PFSK-1 (cell line): ENCODE data around the gene DLGAP1.

Experiments used
- POLR2AphosphoS5 ChIP-seq: IDR thresholded peaks from 2 replicates; pipeline ENCODE4 v1.6.1; 2012; ENCODE audit warnings: low read depth, mild to moderate bottlenecking, control low read depth, low read length, moderate library complexity
- SIN3A ChIP-seq: IDR thresholded peaks from 2 replicates; pipeline ENCODE4 v1.6.1; 2012; ENCODE audit warnings: mild to moderate bottlenecking, low read length, moderate library complexity, borderline replicate concordance; ENCODE audit not compliant: insufficient read depth

DNA sequence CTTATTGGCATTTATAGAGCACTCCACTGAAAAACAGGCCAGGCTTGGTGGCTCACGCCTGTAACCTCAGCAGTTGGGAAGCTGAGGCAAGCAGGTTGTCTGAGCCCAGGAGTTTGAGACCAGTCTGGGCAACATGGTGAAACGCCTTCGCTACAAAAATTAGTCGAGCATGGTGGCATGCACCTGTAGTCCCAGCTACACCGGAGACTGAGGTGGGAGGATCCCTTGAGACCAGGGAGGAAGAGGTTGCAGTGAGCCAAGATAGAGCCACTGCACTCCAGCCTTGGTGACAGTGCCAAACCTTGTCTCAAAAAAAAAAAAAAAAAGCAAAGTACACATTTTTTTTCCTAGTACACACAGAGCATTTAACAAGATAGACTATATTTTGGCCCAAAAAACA is 909.0 kb downstream of the DLGAP1 start:
- TF ChIP-seq POLR2AphosphoS5: no peak
- TF ChIP-seq SIN3A: no peak
